Mesenchymal stem cell (in vitro differentiated cells and primary cell): Measurements from ENCODE around the gene MB.

Source experiments
- DNase-seq: peaks from one replicate; pipeline ENCODE4 v3.0.0-alpha.2; 2013
- H2AFZ ChIP-seq: one replicate; pipeline ENCODE4 v1.6.1; 2013; ENCODE audit warnings: low read depth, mild to moderate bottlenecking, control low read depth, inconsistent platforms, low read length, moderate library complexity
- H2AK5ac ChIP-seq: 2 replicates; pipeline ENCODE4 v1.6.1; 2013; ENCODE audit warnings: low read length, moderate library complexity, mild to moderate bottlenecking, inconsistent platforms; ENCODE audit not compliant: severe bottlenecking
- H2BK120ac ChIP-seq: one replicate; pipeline ENCODE4 v1.6.1; 2013; ENCODE audit warnings: low read depth, mild to moderate bottlenecking, inconsistent platforms, low read length, moderate library complexity
- H2BK12ac ChIP-seq, 2 experiments: one replicate each; pipeline ENCODE4 v1.6.1; 2013; ENCODE audit warnings: inconsistent platforms in 2 of 2, low read length in 2 of 2, mild to moderate bottlenecking in 2 of 2, moderate library complexity in 2 of 2, control low read depth in 1 of 2
- H2BK15ac ChIP-seq: one replicate; pipeline ENCODE4 v1.6.1; 2013; ENCODE audit warnings: mild to moderate bottlenecking, low read depth, inconsistent platforms; ENCODE audit not compliant: poor library complexity, severe bottlenecking
- H2BK5ac ChIP-seq: 2 replicates; pipeline ENCODE4 v1.6.1; 2013; ENCODE audit warnings: low read depth, mild to moderate bottlenecking, low read length, control low read depth, inconsistent platforms; ENCODE audit not compliant: poor library complexity, severe bottlenecking
- H3K14ac ChIP-seq, 2 experiments: one replicate each; pipeline ENCODE4 v1.6.1; 2013; ENCODE audit warnings: inconsistent platforms in 2 of 2, low read length in 2 of 2, control low read depth in 1 of 2, mild to moderate bottlenecking in 1 of 2, moderate library complexity in 1 of 2
- H3K18ac ChIP-seq, 2 experiments: one replicate each; pipeline ENCODE4 v1.6.1; 2013; ENCODE audit warnings: inconsistent platforms in 2 of 2, low read length in 2 of 2, control low read depth in 1 of 2, low read depth in 1 of 2, mild to moderate bottlenecking in 1 of 2
- H3K23ac ChIP-seq, 2 experiments: one replicate each; pipeline ENCODE4 v1.6.1; 2013; ENCODE audit warnings: inconsistent platforms in 2 of 2, low read length in 2 of 2, mild to moderate bottlenecking in 2 of 2, moderate library complexity in 2 of 2, control low read depth in 1 of 2
- H3K27ac ChIP-seq: 2 replicates; pipeline ENCODE4 v1.5.1; 2013; ENCODE audit warnings: mild to moderate bottlenecking, moderate library complexity, low read length, control low read depth, inconsistent platforms; ENCODE audit not compliant: poor library complexity, severe bottlenecking
- H3K27me3 ChIP-seq, 2 experiments: 2 replicates each; pipeline versions ENCODE4 v1.6.1 to v1.7.0; 2013; ENCODE audit warnings: low read length in 2 of 2, mild to moderate bottlenecking in 2 of 2, moderate library complexity in 2 of 2, control low read depth in 1 of 2, inconsistent platforms in 1 of 2; ENCODE audit not compliant: control insufficient read depth in 1 of 2, insufficient read depth in 1 of 2
- H3K36me3 ChIP-seq, 2 experiments: 2 replicates each; pipeline versions ENCODE4 v1.6.1 to v1.7.0; 2013; ENCODE audit warnings: low read length in 2 of 2, control low read depth in 1 of 2, inconsistent platforms in 1 of 2, low read depth in 1 of 2, mild to moderate bottlenecking in 1 of 2; ENCODE audit not compliant: insufficient read depth in 2 of 2, control insufficient read depth in 1 of 2
- H3K4ac ChIP-seq, 2 experiments: one replicate each; pipeline ENCODE4 v1.6.1; 2013; ENCODE audit warnings: inconsistent platforms in 2 of 2, low read length in 2 of 2, mild to moderate bottlenecking in 2 of 2, moderate library complexity in 2 of 2, control low read depth in 1 of 2, low read depth in 1 of 2
- H3K4me1 ChIP-seq: 2 replicates; pipeline ENCODE4 v1.6.1; 2013; ENCODE audit warnings: low read depth, low read length, control low read depth; ENCODE audit not compliant: control insufficient read depth, insufficient read depth
- H3K4me2 ChIP-seq: 2 replicates; pipeline ENCODE4 v1.6.1; 2013; ENCODE audit warnings: low read length, mild to moderate bottlenecking, inconsistent platforms; ENCODE audit not compliant: poor library complexity, severe bottlenecking
- H3K4me3 ChIP-seq, 2 experiments: 2 replicates each; pipeline versions ENCODE4 v1.5.1 to v1.7.0; 2013; ENCODE audit warnings: low read length in 2 of 2, mild to moderate bottlenecking in 2 of 2, control low read depth in 1 of 2, low read depth in 1 of 2; ENCODE audit not compliant: insufficient read depth in 1 of 2
- H3K79me1 ChIP-seq: replicated peaks from 2 replicates; pipeline ENCODE4 v1.6.1; 2013; ENCODE audit warnings: mild to moderate bottlenecking, control low read depth, low read length, inconsistent platforms; ENCODE audit not compliant: poor library complexity, severe bottlenecking
- H3K9ac ChIP-seq: 2 replicates; pipeline ENCODE4 v1.7.0; 2013; ENCODE audit warnings: mild to moderate bottlenecking, low read length, moderate library complexity
- H3K9me3 ChIP-seq: 2 replicates; pipeline ENCODE4 v1.7.0; 2013; ENCODE audit warnings: mild to moderate bottlenecking, low read length; ENCODE audit not compliant: control insufficient read depth
- H4K8ac ChIP-seq: one replicate; pipeline ENCODE4 v1.6.1; 2013; ENCODE audit warnings: inconsistent platforms, mild to moderate bottlenecking, low read length, moderate library complexity
- H4K91ac ChIP-seq: one replicate; pipeline ENCODE4 v1.6.1; 2013; ENCODE audit warnings: mild to moderate bottlenecking, low read length, inconsistent platforms
- WGBS: methylation state at CpG from one replicate; pipeline ENCODE4 v1.1.7; 2013; ENCODE audit warnings: mixed read lengths; 5-methylcytosine and 5-hydroxymethylcytosine counted together

MB gene

GRCh38 chr22:35600476-35600875, 16.7 kb downstream of the MB start:
- Histone ChIP-seq H2BK5ac (no peak overlapping the region), H3K9me3 (no peaks in the 10 kb centered on the region)
- WGBS: 84% methylated on average over 12 of the region's 12 CpGs

GRCh38 chr22:35599364-35599763, 17.8 kb downstream of the MB start:
- no peak for DNase-seq
- Histone ChIP-seq H2AFZ (no peak overlapping the region), H3K23ac (no peak overlapping the region), H3K9ac (no peak overlapping the region), H3K14ac (no peak overlapping the region), H3K4me3 (no peak overlapping the region), H2BK12ac (no peak overlapping the region), H2BK120ac (no peak overlapping the region), H2BK15ac (no peak overlapping the region), H3K27ac (no peak overlapping the region), H3K27me3 (peaks cover 0 to 3% of the 10 kb centered on the region in 2 experiments), H3K18ac (no peak overlapping the region), H3K9me3 (no peaks in the 10 kb centered on the region), H3K36me3 (no peaks in the 10 kb centered on the region), H3K4ac (no peak overlapping the region), H3K4me2 (no peak overlapping the region), H4K91ac (no peak overlapping the region), H3K79me1 (no peaks in the 10 kb centered on the region), H3K4me1 (peaks cover 4% of the 10 kb centered on the region), H2BK5ac (no peak overlapping the region), H2AK5ac (no peak overlapping the region), H4K8ac (no peak overlapping the region)
- WGBS: 98% methylated on average over 4 of the region's 4 CpGs

More at GRCh38 chr22:35600476-35600875, 16.7 kb downstream of the MB start:
- DNase-seq: no peak
- H3K79me1 ChIP-seq: no peaks in the 10 kb centered on the region
- no peak overlapping the region for H3K4me2 ChIP-seq
- H2BK12ac ChIP-seq: no peak overlapping the region
- no peak overlapping the region for H3K4ac ChIP-seq
- H3K9ac ChIP-seq: no peak overlapping the region
- H3K27ac ChIP-seq: no peak overlapping the region
- peaks cover 0 to 6% of the 10 kb centered on the region in 2 experiments for H3K27me3 ChIP-seq
- H3K18ac ChIP-seq: no peak overlapping the region
- peak overlapping the region; percentile 46 for H4K8ac ChIP-seq
- no peak overlapping the region for H2BK120ac ChIP-seq
- H3K23ac ChIP-seq: no peak overlapping the region
- H2AFZ ChIP-seq: no peak overlapping the region
- no peak overlapping the region for H2AK5ac ChIP-seq
- no peak overlapping the region for H2BK15ac ChIP-seq
- H3K36me3 ChIP-seq: no peaks in the 10 kb centered on the region
- H3K4me1 ChIP-seq: peaks cover 4% of the 10 kb centered on the region
- no peak overlapping the region for H3K14ac ChIP-seq
- no peak overlapping the region for H3K4me3 ChIP-seq
- H4K91ac ChIP-seq: no peak overlapping the region

- Histone ChIP-seq H3K14ac (peak overlapping the region in 1 of 2 experiments; percentile 11), H4K91ac (no peak overlapping the region), H4K8ac (no peak overlapping the region), H2BK15ac (no peak overlapping the region), H2BK12ac (no peak overlapping the region), H3K4me2 (no peak overlapping the region), H3K9me3 (no peaks in the 10 kb centered on the region), H3K9ac (no peak overlapping the region), H3K18ac (no peak overlapping the region), H3K4me3 (no peak overlapping the region), H3K23ac (peak overlapping the region in 1 of 2 experiments; percentile 50), H2BK5ac (no peak overlapping the region), H3K4me1 (peaks cover 4% of the 10 kb centered on the region), H2BK120ac (no peak overlapping the region), H3K36me3 (no peaks in the 10 kb centered on the region), H3K79me1 (no peaks in the 10 kb centered on the region), H2AK5ac (no peak overlapping the region), H2AFZ (no peak overlapping the region), H3K27me3 (peaks cover 0 to 3% of the 10 kb centered on the region in 2 experiments), H3K27ac (no peak overlapping the region), H3K4ac (no peak overlapping the region)
- WGBS: 92% methylated on average over 4 of the region's 4 CpGs
- no peak for DNase-seq
Observed at GRCh38 chr22:35598396-35598710, 18.8 kb downstream of the MB start.

- Histone ChIP-seq H2BK15ac (no peak overlapping the region), H3K27me3 (peaks cover 0 to 3% of the 10 kb centered on the region in 2 experiments), H3K4me2 (no peak overlapping the region), H4K91ac (no peak overlapping the region), H3K79me1 (no peaks in the 10 kb centered on the region), H3K4ac (no peak overlapping the region), H3K9ac (no peak overlapping the region), H3K23ac (no peak overlapping the region), H2AK5ac (no peak overlapping the region), H3K27ac (no peak overlapping the region), H3K18ac (no peak overlapping the region), H2BK5ac (no peak overlapping the region), H2BK120ac (no peak overlapping the region), H4K8ac (no peak overlapping the region), H2AFZ (no peak overlapping the region), H3K4me1 (peaks cover 4% of the 10 kb centered on the region), H3K14ac (peak overlapping the region in 1 of 2 experiments; percentile 11), H3K9me3 (no peaks in the 10 kb centered on the region), H3K4me3 (no peak overlapping the region), H2BK12ac (no peak overlapping the region), H3K36me3 (no peaks in the 10 kb centered on the region)
- no peak for DNase-seq
- WGBS: 92% methylated on average over 16 of the region's 16 CpGs
Observed at GRCh38 chr22:35597692-35598395, 19.3 kb downstream of the MB start.
